Pancreas (tissue), 10 donors: ENCODE measurements around the gene KRTAP5-2. TPM values are rescaled to one million over a fixed set of nuclear protein-coding genes. Genes with fewer than 3 reads are reported as not detected.
A peak's percentile ranks its signal among the peaks of the same experiment; 100 is the strongest.
"Not testable (repeated sequence)": the region's sequence is repeated elsewhere in the genome, so short reads cannot be mapped to it uniquely, and the experiment has no call there.

Source experiments
- ATAC-seq, 4 donors: fragments of 200-7000 bp; cut with Tn5 transposase; one replicate each; pipeline versions ENCODE4 v1.8.0 to v1.9.1; 2020; ENCODE audit warnings: mild to moderate bottlenecking in 4 of 4, moderate library complexity in 4 of 4
- DNase-seq, 6 donors: peaks; one replicate each; pipeline ENCODE4 v3.0.0-alpha.2; 2020
- FAIRE-seq: peaks from 2 replicates; lab custom pipeline; 2012; peaks lifted over from hg19 to GRCh38; lab: Jason Lieb, UNC
- H3K27ac ChIP-seq, 4 donors: fragments of 200-600 bp; sonication (generic); 1 replicate in 3 of 4; 2 replicates in 1 of 4; pipeline versions ENCODE4 v1.5.0 to v1.8.0; 2020
- H3K27me3 ChIP-seq, 4 donors: fragments of 200-600 bp; one replicate each; pipeline ENCODE4 v1.8.0; 2021
- H3K36me3 ChIP-seq, 3 donors: fragments of 200-600 bp; sonication (generic) in 1 of 3; one replicate each; pipeline versions ENCODE4 v1.5.0 to v1.8.0; 2020 to 2021
- H3K4me1 ChIP-seq, 3 donors: fragments of 200-600 bp; one replicate each; pipeline ENCODE4 v1.8.0; 2021
- H3K4me3 ChIP-seq, 4 donors: fragments of 200-600 bp; sonication (generic) in 2 of 4; one replicate each; pipeline versions ENCODE4 v1.5.0 to v1.8.0; 2020 to 2021
- H3K9me3 ChIP-seq, 4 donors: fragments of 200-600 bp; one replicate each; pipeline ENCODE4 v1.8.0; 2021
- CTCF ChIP-seq, 4 donors: fragments of 200-600 bp; sonication (generic) in 3 of 4; IDR thresholded peaks; one replicate each; pipeline versions ENCODE4 v1.5.0 to v1.8.0; 2021; ENCODE audit warnings: antibody characterized with exemption in 4 of 4
- WGBS, 2 donors: extraction: QIAGEN DNeasy Blood & Tissue Kit; methylation state at CpG; one replicate each; pipeline ENCODE4 v1.1.7; 2013; 5-methylcytosine and 5-hydroxymethylcytosine counted together
- intact Hi-C, 3 donors: fragments of 100-400 bp; cut with DNase I; formaldehyde crosslinking; loops; one replicate each; pipeline versions ENCODE4 v1.11.1 to v1.14.2; 2022
- polyA plus RNA-seq, 2 donors: library from polyadenylated mRNA; stranded (reverse); fragments of 200-250 nt; gene quantifications; one replicate each; pipeline ENCODE4 v1.2.3, GENCODE V29; 2013
- total RNA-seq, 6 donors: library from RNA; stranded (reverse); fragmentation: NEBNext Ultra II Directional in 4 of 6; extraction: Animal tissue kit (Norgen Biotek cat#: 25700) in 4 of 6; gene quantifications; one replicate each; pipeline versions ENCODE4 v1.2.1 to v1.2.4, GENCODE V29; 2021 to 2023
- donor health status: healthy with polysubstance abuse.
- donor health status: DM: no; HTN: no; CAD: no; lungs with moderate emphysema.
- donor health status: DM: no; HTN: no; CAD: no.
- donor health status: control.
- donor health status: control.
- donor health status: Bipolar disorder and iron deficiency.
- donor health status: DM: yes; HTN: yes; CAD: no.
- donor health status: DM: no; HTN: no; CAD: no.
- donor health status: DM: no; HTN: no; CAD: no.
- donor health status: DM: yes; HTN: yes; CAD: no.

KRTAP5-2 gene
- total and polyA plus RNA-seq, 8 donors: 0.15 TPM; not detected in 7

DNA sequence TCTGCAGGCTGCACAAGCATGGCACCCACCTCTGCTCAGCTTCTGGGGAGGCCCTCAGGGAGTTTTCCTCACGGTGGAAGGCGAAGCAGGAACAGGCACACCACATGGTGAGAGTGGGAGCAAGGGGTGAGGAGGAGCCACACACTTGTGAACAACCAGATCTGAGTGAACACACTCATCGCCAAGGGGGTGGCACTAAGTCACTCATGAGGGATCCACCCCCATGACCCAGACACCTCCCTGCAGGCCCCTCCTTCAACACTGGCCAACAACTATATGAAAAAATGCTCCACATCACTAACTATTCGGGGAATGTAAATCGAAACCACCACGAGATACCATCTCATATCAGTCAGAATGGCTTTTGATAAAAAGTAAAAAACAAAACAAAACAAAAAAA, 722 bp upstream of the KRTAP5-2 start:
- ATAC-seq (no peak), FAIRE-seq (no peak), DNase-seq (no peak)
- no peaks in the 10 kb centered on the region for H3K9me3 ChIP-seq
- H3K27ac ChIP-seq: no peak overlapping the region
- no peaks in the 10 kb centered on the region for H3K27me3 ChIP-seq
- H3K4me1 ChIP-seq: no peaks in the 10 kb centered on the region
- 77 to 80% methylated on average over 6 of the region's 6 CpGs for WGBS, 2 donors
- TF ChIP-seq CTCF (IDR thresholded peaks at IDR 0.05): no peak
- no peak overlapping the region for H3K4me3 ChIP-seq
- no peaks in the 10 kb centered on the region for H3K36me3 ChIP-seq
- intact Hi-C loops: no loop called here

DNA sequence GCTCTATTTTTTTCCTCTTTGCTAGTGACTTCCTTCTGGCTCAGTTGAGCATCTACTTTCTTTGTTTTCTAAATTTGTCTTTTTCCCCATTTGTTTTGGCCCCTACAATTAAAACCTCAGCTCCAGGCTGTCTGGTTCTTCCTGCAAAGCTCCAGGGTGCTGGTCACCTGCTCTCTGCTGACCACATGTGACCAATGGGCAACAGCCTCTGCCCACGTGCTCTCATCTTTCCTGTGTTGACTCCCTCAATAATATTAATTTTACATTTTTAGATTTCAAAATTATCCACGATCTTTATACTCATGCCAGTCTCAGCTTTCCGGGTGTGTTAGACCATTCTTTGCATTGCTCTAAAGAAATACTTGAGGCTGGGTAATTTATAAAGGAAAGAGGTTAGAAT, 312 bp upstream of the KRTAP5-2 start:
- H3K9me3 ChIP-seq, H3K4me3 ChIP-seq, ATAC-seq, FAIRE-seq, DNase-seq, H3K27me3 ChIP-seq, H3K36me3 ChIP-seq, H3K4me1 ChIP-seq, intact Hi-C loops, H3K27ac ChIP-seq: not testable (repeated sequence)
- 84 to 85% methylated on average over 3 of the region's 3 CpGs for WGBS, 2 donors

- Histone ChIP-seq H3K4me3 (no peak overlapping the region), H3K27ac (no peak overlapping the region), H3K4me1 (no peaks in the 10 kb centered on the region), H3K9me3 (no peaks in the 10 kb centered on the region), H3K36me3 (no peaks in the 10 kb centered on the region), H3K27me3 (no peaks in the 10 kb centered on the region)
- DNase-seq (no peak), FAIRE-seq (no peak), ATAC-seq (no peak)
- 85% methylated on average over 10 of the region's 10 CpGs for WGBS, 2 donors
- intact Hi-C loops: no loop called here
- no peak for TF ChIP-seq CTCF (IDR thresholded peaks at IDR 0.05)
Observed at GRCh38 chr11:1597331-1597993, 632 bp downstream of the KRTAP5-2 start.

GRCh38 chr11:1596576-1597121, 1.4 kb downstream of the KRTAP5-2 start:
- H3K9me3 ChIP-seq, H3K27ac ChIP-seq, H3K36me3 ChIP-seq, H3K4me1 ChIP-seq, H3K4me3 ChIP-seq, DNase-seq, H3K27me3 ChIP-seq, FAIRE-seq, intact Hi-C loops: not testable (repeated sequence)
- WGBS, 2 donors: 81 to 86% methylated on average over 19 of the region's 19 CpGs
- peak in 2 of 4 donors; percentile 8 to 20 for ATAC-seq

DNA sequence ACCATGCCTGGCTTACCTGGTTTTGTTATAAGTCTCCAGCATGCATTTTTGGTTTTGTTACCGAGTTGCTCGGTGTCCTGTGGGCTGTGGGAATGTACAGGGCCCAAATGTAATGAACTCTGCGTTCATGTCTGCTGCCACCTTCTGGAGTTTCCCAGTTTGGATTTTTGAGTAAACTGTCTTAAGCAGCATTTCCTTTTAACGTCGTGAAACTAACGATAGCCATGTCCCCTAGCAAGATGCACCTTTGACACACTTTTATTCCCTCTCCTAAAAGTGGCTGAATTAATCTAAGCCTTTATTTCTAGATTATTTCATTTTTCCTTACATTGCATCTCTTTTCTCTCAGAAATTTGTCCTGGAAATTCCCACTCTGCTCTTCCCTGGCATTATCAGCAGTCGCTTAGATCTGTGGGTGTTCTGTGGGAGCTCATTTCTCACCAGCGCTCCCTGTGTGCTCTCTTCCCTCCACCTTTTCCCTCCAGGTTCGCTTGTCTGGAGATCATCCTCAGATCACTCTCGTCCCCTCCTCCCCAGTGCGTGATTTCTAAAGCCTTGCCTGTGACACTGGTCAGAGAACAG, 2.0 kb downstream of the KRTAP5-2 start:
- ATAC-seq: peak in 1 of 4 donors; percentile 30
- H3K4me1 ChIP-seq, H3K36me3 ChIP-seq, FAIRE-seq, DNase-seq, H3K4me3 ChIP-seq, H3K27ac ChIP-seq, H3K27me3 ChIP-seq, H3K9me3 ChIP-seq, intact Hi-C loops: not testable (repeated sequence)
- WGBS, 2 donors: 72 to 73% methylated on average over 11 of the region's 11 CpGs

DNA sequence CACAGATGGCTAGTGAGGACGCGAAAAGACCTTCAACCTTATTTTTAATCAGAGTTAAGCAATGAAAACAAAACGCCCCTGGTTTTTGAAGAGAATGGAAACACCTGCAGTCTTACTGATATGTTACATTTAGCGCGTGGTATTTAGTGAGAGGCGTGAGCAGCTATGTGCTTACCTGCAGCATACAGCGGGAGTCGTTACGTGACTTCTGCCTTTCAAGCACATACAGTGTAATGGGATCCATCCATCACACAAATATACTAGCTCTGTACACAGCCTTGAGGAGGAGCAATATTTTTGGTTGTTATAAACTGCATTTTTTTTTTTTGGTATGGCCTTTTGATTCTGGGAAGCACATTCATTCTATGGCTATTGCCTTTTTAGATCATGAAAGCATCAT, 5.5 kb downstream of the KRTAP5-2 start:
- no peaks in the 10 kb centered on the region for H3K4me1 ChIP-seq
- no peaks in the 10 kb centered on the region for H3K36me3 ChIP-seq
- no peaks in the 10 kb centered on the region for H3K9me3 ChIP-seq
- DNase-seq (no peak), FAIRE-seq (no peak), ATAC-seq (no peak)
- no peak overlapping the region for H3K4me3 ChIP-seq
- no peak for TF ChIP-seq CTCF (IDR thresholded peaks at IDR 0.05)
- H3K27me3 ChIP-seq: no peaks in the 10 kb centered on the region
- intact Hi-C loops: no loop called here
- WGBS, 2 donors: 54 to 63% methylated on average over 9 of the region's 9 CpGs
- H3K27ac ChIP-seq: no peak overlapping the region
